Mesenchymal stem cell (in vitro differentiated cells and primary cell): ENCODE measurements around the gene TRMT11.

Source experiments
- DNase-seq: peaks from one replicate; pipeline ENCODE4 v3.0.0-alpha.2; 2013
- H2AFZ ChIP-seq: one replicate; pipeline ENCODE4 v1.6.1; 2013; ENCODE audit warnings: low read depth, mild to moderate bottlenecking, control low read depth, inconsistent platforms, low read length, moderate library complexity
- H2AK5ac ChIP-seq: 2 replicates; pipeline ENCODE4 v1.6.1; 2013; ENCODE audit warnings: low read length, moderate library complexity, mild to moderate bottlenecking, inconsistent platforms; ENCODE audit not compliant: severe bottlenecking
- H2BK120ac ChIP-seq: one replicate; pipeline ENCODE4 v1.6.1; 2013; ENCODE audit warnings: low read depth, mild to moderate bottlenecking, inconsistent platforms, low read length, moderate library complexity
- H2BK12ac ChIP-seq, 2 experiments: one replicate each; pipeline ENCODE4 v1.6.1; 2013; ENCODE audit warnings: inconsistent platforms in 2 of 2, low read length in 2 of 2, mild to moderate bottlenecking in 2 of 2, moderate library complexity in 2 of 2, control low read depth in 1 of 2
- H2BK15ac ChIP-seq: one replicate; pipeline ENCODE4 v1.6.1; 2013; ENCODE audit warnings: mild to moderate bottlenecking, low read depth, inconsistent platforms; ENCODE audit not compliant: poor library complexity, severe bottlenecking
- H2BK5ac ChIP-seq: 2 replicates; pipeline ENCODE4 v1.6.1; 2013; ENCODE audit warnings: low read depth, mild to moderate bottlenecking, low read length, control low read depth, inconsistent platforms; ENCODE audit not compliant: poor library complexity, severe bottlenecking
- H3K14ac ChIP-seq, 2 experiments: one replicate each; pipeline ENCODE4 v1.6.1; 2013; ENCODE audit warnings: inconsistent platforms in 2 of 2, low read length in 2 of 2, control low read depth in 1 of 2, mild to moderate bottlenecking in 1 of 2, moderate library complexity in 1 of 2
- H3K18ac ChIP-seq, 2 experiments: one replicate each; pipeline ENCODE4 v1.6.1; 2013; ENCODE audit warnings: inconsistent platforms in 2 of 2, low read length in 2 of 2, control low read depth in 1 of 2, low read depth in 1 of 2, mild to moderate bottlenecking in 1 of 2
- H3K23ac ChIP-seq, 2 experiments: one replicate each; pipeline ENCODE4 v1.6.1; 2013; ENCODE audit warnings: inconsistent platforms in 2 of 2, low read length in 2 of 2, mild to moderate bottlenecking in 2 of 2, moderate library complexity in 2 of 2, control low read depth in 1 of 2
- H3K27ac ChIP-seq: 2 replicates; pipeline ENCODE4 v1.5.1; 2013; ENCODE audit warnings: mild to moderate bottlenecking, moderate library complexity, low read length, control low read depth, inconsistent platforms; ENCODE audit not compliant: poor library complexity, severe bottlenecking
- H3K27me3 ChIP-seq, 2 experiments: 2 replicates each; pipeline versions ENCODE4 v1.6.1 to v1.7.0; 2013; ENCODE audit warnings: low read length in 2 of 2, mild to moderate bottlenecking in 2 of 2, moderate library complexity in 2 of 2, control low read depth in 1 of 2, inconsistent platforms in 1 of 2; ENCODE audit not compliant: control insufficient read depth in 1 of 2, insufficient read depth in 1 of 2
- H3K36me3 ChIP-seq, 2 experiments: 2 replicates each; pipeline versions ENCODE4 v1.6.1 to v1.7.0; 2013; ENCODE audit warnings: low read length in 2 of 2, control low read depth in 1 of 2, inconsistent platforms in 1 of 2, low read depth in 1 of 2, mild to moderate bottlenecking in 1 of 2; ENCODE audit not compliant: insufficient read depth in 2 of 2, control insufficient read depth in 1 of 2
- H3K4ac ChIP-seq, 2 experiments: one replicate each; pipeline ENCODE4 v1.6.1; 2013; ENCODE audit warnings: inconsistent platforms in 2 of 2, low read length in 2 of 2, mild to moderate bottlenecking in 2 of 2, moderate library complexity in 2 of 2, control low read depth in 1 of 2, low read depth in 1 of 2
- H3K4me1 ChIP-seq: 2 replicates; pipeline ENCODE4 v1.6.1; 2013; ENCODE audit warnings: low read depth, low read length, control low read depth; ENCODE audit not compliant: control insufficient read depth, insufficient read depth
- H3K4me2 ChIP-seq: 2 replicates; pipeline ENCODE4 v1.6.1; 2013; ENCODE audit warnings: low read length, mild to moderate bottlenecking, inconsistent platforms; ENCODE audit not compliant: poor library complexity, severe bottlenecking
- H3K4me3 ChIP-seq, 2 experiments: 2 replicates each; pipeline versions ENCODE4 v1.5.1 to v1.7.0; 2013; ENCODE audit warnings: low read length in 2 of 2, mild to moderate bottlenecking in 2 of 2, control low read depth in 1 of 2, low read depth in 1 of 2; ENCODE audit not compliant: insufficient read depth in 1 of 2
- H3K79me1 ChIP-seq: replicated peaks from 2 replicates; pipeline ENCODE4 v1.6.1; 2013; ENCODE audit warnings: mild to moderate bottlenecking, control low read depth, low read length, inconsistent platforms; ENCODE audit not compliant: poor library complexity, severe bottlenecking
- H3K9ac ChIP-seq: 2 replicates; pipeline ENCODE4 v1.7.0; 2013; ENCODE audit warnings: mild to moderate bottlenecking, low read length, moderate library complexity
- H3K9me3 ChIP-seq: 2 replicates; pipeline ENCODE4 v1.7.0; 2013; ENCODE audit warnings: mild to moderate bottlenecking, low read length; ENCODE audit not compliant: control insufficient read depth
- H4K8ac ChIP-seq: one replicate; pipeline ENCODE4 v1.6.1; 2013; ENCODE audit warnings: inconsistent platforms, mild to moderate bottlenecking, low read length, moderate library complexity
- H4K91ac ChIP-seq: one replicate; pipeline ENCODE4 v1.6.1; 2013; ENCODE audit warnings: mild to moderate bottlenecking, low read length, inconsistent platforms
- WGBS: methylation state at CpG from one replicate; pipeline ENCODE4 v1.1.7; 2013; ENCODE audit warnings: mixed read lengths; 5-methylcytosine and 5-hydroxymethylcytosine counted together

TRMT11 gene

GRCh38 chr6:126076992-126077664, 90.8 kb downstream of the TRMT11 start:
- H4K8ac ChIP-seq = no peak overlapping the region
- no peak overlapping the region for H3K4me3 ChIP-seq
- 95% methylated on average over 2 of the region's 3 CpGs for WGBS

GRCh38 chr6:126077810-126078776, 91.8 kb downstream of the TRMT11 start:
- DNase-seq = peak; percentile 21
- no peak overlapping the region for H4K8ac ChIP-seq
- WGBS = 88% methylated on average over 9 of the region's 11 CpGs

More at GRCh38 chr6:126076992-126077664, 90.8 kb downstream of the TRMT11 start:
- H3K4me2 ChIP-seq = no peak overlapping the region
- H3K79me1 ChIP-seq = no peaks in the 10 kb centered on the region
- H2BK12ac ChIP-seq = no peak overlapping the region
- no peaks in the 10 kb centered on the region for H3K27me3 ChIP-seq
- peak overlapping the region; percentile 76 for H3K9ac ChIP-seq
- DNase-seq = no peak
- H3K4me1 ChIP-seq = no peaks in the 10 kb centered on the region
- H3K36me3 ChIP-seq = no peaks in the 10 kb centered on the region
- no peak overlapping the region for H2BK5ac ChIP-seq
- no peak overlapping the region for H2BK15ac ChIP-seq
- no peaks in the 10 kb centered on the region for H3K9me3 ChIP-seq
- no peak overlapping the region for H3K4ac ChIP-seq
- no peak overlapping the region for H2AFZ ChIP-seq
- no peak overlapping the region for H3K23ac ChIP-seq
- H3K27ac ChIP-seq = no peak overlapping the region
- no peak overlapping the region for H4K91ac ChIP-seq
- no peak overlapping the region for H3K14ac ChIP-seq
- no peak overlapping the region for H3K18ac ChIP-seq
- no peak overlapping the region for H2BK120ac ChIP-seq
- no peak overlapping the region for H2AK5ac ChIP-seq

GRCh38 chr6:126083875-126084274, 97.5 kb downstream of the TRMT11 start:
- Histone ChIP-seq H2AFZ (no peak overlapping the region), H2BK5ac (no peak overlapping the region), H3K79me1 (no peaks in the 10 kb centered on the region), H3K4ac (no peak overlapping the region), H2BK12ac (no peak overlapping the region), H2BK15ac (no peak overlapping the region), H4K8ac (no peak overlapping the region), H3K14ac (no peak overlapping the region), H3K4me3 (no peak overlapping the region), H2BK120ac (no peak overlapping the region), H3K18ac (no peak overlapping the region), H4K91ac (no peak overlapping the region), H3K23ac (no peak overlapping the region), H3K9me3 (peaks cover 14% of the 10 kb centered on the region), H2AK5ac (no peak overlapping the region), H3K4me2 (no peak overlapping the region), H3K9ac (no peak overlapping the region), H3K27me3 (no peaks in the 10 kb centered on the region), H3K27ac (no peak overlapping the region), H3K4me1 (no peaks in the 10 kb centered on the region), H3K36me3 (no peaks in the 10 kb centered on the region)
- WGBS = 71% methylated on average over 1 of the region's 1 CpG
- DNase-seq = no peak

More at GRCh38 chr6:126077810-126078776, 91.8 kb downstream of the TRMT11 start:
- Histone ChIP-seq H3K79me1 (no peaks in the 10 kb centered on the region), H2AFZ (no peak overlapping the region), H3K36me3 (no peaks in the 10 kb centered on the region), H3K9ac (peak overlapping the region; percentile 76), H2BK12ac (no peak overlapping the region), H3K27ac (no peak overlapping the region), H4K91ac (no peak overlapping the region), H3K18ac (no peak overlapping the region), H2BK120ac (no peak overlapping the region), H3K9me3 (no peaks in the 10 kb centered on the region), H3K4me2 (no peak overlapping the region), H2BK15ac (no peak overlapping the region), H3K27me3 (no peaks in the 10 kb centered on the region), H2BK5ac (no peak overlapping the region), H2AK5ac (no peak overlapping the region), H3K4me3 (peak overlapping the region in 1 of 2 experiments; percentile 27), H3K4me1 (no peaks in the 10 kb centered on the region), H3K14ac (no peak overlapping the region), H3K4ac (no peak overlapping the region), H3K23ac (no peak overlapping the region)

GRCh38 chr6:126086560-126086959, 100.2 kb downstream of the TRMT11 start:
- H3K4me3 ChIP-seq = no peak overlapping the region
- H3K4me2 ChIP-seq = no peak overlapping the region
- H2BK12ac ChIP-seq = no peak overlapping the region
- no peaks in the 10 kb centered on the region for H3K36me3 ChIP-seq
- H2BK120ac ChIP-seq = no peak overlapping the region
- no peak overlapping the region for H3K27ac ChIP-seq
- H2AK5ac ChIP-seq = no peak overlapping the region
- 96% methylated on average over 2 of the region's 3 CpGs for WGBS
- no peak for DNase-seq
- H2BK15ac ChIP-seq = no peak overlapping the region
- no peak overlapping the region for H2BK5ac ChIP-seq
- no peak overlapping the region for H3K23ac ChIP-seq
- H3K27me3 ChIP-seq = no peaks in the 10 kb centered on the region
- peaks cover 14% of the 10 kb centered on the region for H3K9me3 ChIP-seq
- no peak overlapping the region for H3K4ac ChIP-seq
- no peaks in the 10 kb centered on the region for H3K4me1 ChIP-seq
- H3K18ac ChIP-seq = no peak overlapping the region
- no peak overlapping the region for H4K91ac ChIP-seq
- no peak overlapping the region for H3K9ac ChIP-seq
- H4K8ac ChIP-seq = no peak overlapping the region
- H2AFZ ChIP-seq = no peak overlapping the region
- no peak overlapping the region for H3K14ac ChIP-seq
- H3K79me1 ChIP-seq = no peaks in the 10 kb centered on the region
